M059J (cell line): ENCODE measurements around the gene MIPOL1. TPM values are rescaled to one million over a fixed set of nuclear protein-coding genes. Genes with fewer than 3 reads are reported as not detected.

Experiments used
- DNase-seq: peaks from one replicate; pipeline ENCODE4 v3.0.0-alpha.2; 2012; ENCODE audit warnings: low read depth
- total RNA-seq: library from RNA; depleted of rRNA; stranded (reverse); fragments of >200 nt; shearing (Covaris generic); gene quantifications from 2 replicates; pipeline ENCODE4 v1.2.3, GENCODE V29; 2014

The MIPOL1 gene
- total RNA-seq, 1 experiment from 2014 or later = 0.12 TPM

GRCh38 chr14:37399517-37399916, 201.8 kb downstream of the MIPOL1 start:
- DNase-seq = no peak

DNA sequence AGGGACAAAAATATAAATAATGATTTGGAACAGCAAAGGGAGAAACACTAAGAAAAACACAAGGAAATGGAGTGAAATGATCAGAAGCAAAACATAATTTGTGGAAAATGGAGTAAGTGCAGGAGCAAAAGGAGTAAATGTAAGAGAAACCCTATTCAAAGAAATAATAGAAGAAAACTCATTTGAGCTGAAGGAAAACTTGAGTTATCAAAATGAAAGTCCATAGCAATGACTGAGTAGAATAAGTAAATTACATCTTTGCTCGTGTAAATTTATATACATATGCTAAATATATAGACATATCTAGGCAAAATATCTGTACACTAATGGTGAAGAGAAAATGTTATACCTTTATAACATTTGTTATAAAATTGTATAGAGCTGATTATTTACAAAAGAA, 203.4 kb downstream of the MIPOL1 start:
- DNase-seq = no peak

DNA sequence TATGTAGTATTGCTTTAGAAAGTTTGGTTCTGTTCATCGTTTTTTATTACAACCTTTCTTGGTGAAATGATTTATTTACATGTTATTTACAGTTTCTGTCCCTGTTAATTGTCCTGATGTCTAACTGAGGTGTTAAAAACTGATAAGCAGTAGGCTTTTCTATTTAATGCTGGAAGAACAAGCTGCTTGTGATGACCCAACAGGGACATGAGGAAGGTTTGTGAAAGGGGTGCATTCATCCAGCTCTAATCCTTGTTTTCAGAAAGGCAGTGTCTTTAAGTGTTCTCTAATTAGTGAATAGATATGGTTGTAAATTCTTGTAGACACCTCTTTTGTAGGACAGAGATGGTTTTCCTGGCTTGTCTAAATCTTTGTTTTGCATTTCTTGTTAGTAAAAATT, 205.9 kb downstream of the MIPOL1 start:
- no peak for DNase-seq

- no peak for DNase-seq
Measured at GRCh38 chr14:37406095-37406494, 208.4 kb downstream of the MIPOL1 start.

DNA sequence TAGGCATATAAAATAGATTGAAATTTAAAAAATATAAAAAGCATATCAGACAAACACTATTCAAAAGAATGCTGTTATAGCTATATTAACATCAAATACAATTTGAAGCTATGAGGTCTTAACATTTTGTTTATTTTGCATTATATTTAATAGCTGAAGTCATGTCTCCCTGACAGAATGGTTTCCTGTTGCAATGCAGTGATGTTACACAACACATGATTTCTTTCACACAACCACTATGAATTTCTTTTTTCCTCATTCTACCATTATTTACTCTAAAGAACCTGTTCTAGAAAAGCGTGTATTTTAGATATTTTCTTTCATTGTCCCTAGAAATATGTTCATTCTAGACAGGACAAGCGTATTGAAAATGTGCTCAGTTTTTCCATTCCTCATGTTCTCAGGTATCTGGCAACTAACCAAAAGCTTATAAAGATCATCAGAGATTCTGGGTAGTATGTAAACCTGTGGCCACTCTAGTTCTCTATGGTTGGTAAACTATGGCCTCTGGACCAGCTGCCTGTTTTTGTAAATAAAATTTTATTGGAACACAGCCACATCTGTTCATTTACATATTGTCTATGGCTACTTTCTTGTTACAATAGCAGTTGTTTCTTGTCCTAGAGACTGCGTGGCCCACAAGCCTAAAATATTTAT, 213.5 kb downstream of the MIPOL1 start:
- DNase-seq = no peak

DNA sequence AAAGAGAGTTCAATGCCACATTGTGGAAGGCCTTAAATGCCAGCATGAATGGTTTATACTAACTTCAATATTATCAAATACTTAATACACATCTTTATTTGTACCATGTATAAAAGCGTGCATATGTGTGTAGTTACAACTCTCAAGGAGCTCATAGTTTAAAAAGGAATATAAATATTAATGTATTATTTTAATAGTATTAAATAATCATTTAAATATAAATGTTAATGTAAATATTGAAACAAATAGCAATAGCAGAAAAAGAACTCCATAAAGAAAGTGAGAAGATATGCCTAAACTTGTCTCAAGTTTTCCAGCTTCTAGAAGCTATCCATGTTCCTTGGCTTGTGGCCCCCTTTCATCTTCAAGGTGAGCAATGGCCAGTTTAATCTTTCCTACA, 215.3 kb downstream of the MIPOL1 start:
- DNase-seq = no peak

DNA sequence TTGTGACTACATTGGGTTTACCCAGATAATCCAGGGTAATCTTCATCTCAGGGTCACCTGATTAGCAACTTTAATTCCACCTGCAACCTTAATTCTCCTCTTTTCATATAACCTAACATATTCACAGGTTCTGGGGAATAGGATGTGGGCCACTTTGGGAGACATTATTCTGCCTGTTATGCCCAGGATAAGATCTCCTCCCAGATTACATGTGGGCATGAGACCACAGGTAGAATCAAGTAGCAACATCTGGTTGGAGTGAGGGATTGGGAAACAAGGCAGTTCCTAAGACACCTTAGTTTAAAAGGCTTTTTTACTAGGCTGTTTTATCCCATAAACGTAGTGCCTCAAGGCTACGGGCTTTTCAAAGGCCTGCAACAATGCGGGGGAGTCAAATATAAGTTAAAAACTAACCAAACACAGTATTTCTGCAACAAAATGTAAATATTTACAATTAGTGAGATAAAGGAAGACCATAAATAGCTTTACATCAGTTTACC, 215.8 kb downstream of the MIPOL1 start:
- no peak for DNase-seq

DNA sequence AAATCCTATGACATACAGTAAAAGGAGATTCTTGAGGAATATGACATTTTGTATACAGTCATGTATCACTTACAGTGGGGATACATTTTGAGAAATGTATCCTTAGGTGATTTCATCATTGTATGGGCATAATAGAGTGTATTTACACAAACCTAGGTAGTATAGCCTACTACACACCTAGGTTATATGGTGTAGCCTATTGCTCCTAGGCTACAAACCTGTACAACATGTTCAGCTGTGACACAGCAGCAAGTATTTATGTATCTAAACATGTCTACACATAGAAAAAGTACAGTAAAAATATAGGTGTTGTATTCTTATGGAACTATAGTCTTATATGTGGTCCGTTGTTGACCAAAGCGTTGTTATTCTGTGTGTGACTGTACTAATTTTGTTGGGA, 218.5 kb downstream of the MIPOL1 start:
- DNase-seq = no peak

DNA sequence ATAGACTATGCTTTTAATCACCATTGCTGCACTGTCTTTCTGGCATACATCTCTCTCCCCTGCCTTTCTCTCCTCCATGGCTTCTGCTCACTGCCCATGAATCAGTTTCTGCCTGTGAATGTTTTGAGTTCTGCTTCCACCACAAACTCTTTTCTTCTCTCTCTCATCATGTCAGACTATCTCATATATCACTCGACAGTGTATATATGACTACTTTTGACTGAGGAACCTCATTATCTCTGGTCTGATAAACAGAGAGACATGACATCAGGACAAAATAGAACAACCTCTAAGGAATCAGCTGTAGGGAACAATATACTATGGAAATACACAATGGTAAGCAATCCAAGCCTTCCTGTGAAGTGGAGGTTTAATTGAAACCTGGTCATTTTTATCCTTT, 219.4 kb downstream of the MIPOL1 start:
- DNase-seq = no peak

GRCh38 chr14:37417833-37418232, 220.1 kb downstream of the MIPOL1 start:
- DNase-seq = no peak

GRCh38 chr14:37420622-37421021, 222.9 kb downstream of the MIPOL1 start:
- DNase-seq = no peak

- DNase-seq = no peak
Measured at GRCh38 chr14:37422319-37422718, 224.6 kb downstream of the MIPOL1 start.

DNA sequence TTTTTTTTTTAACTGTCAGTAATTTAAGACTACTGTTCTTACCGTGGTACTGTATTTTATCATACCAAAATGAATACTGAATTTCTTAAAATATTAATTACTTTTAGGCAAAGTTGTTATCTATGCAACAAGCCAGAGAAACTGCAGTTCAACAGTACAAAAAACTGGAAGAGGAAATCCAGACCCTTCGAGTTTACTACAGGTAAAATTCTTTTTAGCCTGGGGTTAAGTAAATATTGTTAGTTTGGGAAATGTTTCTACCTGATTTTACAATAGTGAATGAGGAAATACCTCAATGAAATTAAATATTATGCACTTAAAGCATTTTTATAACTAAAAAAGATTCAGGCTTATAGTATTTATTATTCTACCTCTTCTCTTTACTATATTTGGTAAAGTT, 225.0 kb downstream of the MIPOL1 start:
- no peak for DNase-seq

DNA sequence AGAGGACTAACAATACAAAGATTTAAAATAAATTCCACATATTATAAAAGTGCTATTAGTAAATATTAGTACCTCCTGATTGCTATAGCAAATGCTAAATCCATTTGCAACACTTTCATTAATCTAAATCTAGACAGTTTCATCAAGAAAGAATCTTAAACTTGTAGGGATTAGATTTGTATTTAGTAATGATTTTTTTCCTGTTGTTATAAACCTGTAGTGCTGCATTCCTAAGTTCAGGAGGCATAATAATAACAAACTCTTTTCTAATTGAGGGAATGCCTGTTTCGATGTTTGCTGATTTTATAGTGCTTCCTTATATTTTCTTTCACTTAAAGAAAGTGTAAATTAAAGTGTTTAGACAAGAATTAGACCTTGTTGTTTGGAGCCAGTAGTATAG, 231.2 kb downstream of the MIPOL1 start:
- no peak for DNase-seq

DNA sequence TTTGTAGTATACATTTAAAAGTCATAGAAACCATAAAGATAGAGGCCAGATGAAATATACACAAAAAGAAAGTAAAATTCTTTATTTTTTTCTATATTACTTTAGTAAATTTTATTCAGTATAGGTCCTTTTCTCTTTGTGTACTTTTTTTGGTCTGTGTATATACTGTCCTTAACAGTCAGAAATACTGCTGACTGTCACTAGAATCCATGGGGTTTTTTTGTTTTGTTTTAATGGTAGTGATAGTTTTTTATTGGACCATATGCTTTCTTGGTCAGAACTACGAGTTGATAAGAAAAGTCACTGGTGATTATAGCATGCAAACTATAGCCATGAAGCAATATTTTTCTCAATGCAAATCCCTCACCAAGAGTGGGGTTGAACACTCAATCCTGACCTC, 231.9 kb downstream of the MIPOL1 start:
- no peak for DNase-seq

- DNase-seq = no peak
Measured at GRCh38 chr14:37434867-37435266, 237.1 kb downstream of the MIPOL1 start.

- DNase-seq = no peak
Measured at GRCh38 chr14:37436519-37436918, 238.8 kb downstream of the MIPOL1 start.

- no peak for DNase-seq
Measured at GRCh38 chr14:37437490-37437889, 239.8 kb downstream of the MIPOL1 start.

DNA sequence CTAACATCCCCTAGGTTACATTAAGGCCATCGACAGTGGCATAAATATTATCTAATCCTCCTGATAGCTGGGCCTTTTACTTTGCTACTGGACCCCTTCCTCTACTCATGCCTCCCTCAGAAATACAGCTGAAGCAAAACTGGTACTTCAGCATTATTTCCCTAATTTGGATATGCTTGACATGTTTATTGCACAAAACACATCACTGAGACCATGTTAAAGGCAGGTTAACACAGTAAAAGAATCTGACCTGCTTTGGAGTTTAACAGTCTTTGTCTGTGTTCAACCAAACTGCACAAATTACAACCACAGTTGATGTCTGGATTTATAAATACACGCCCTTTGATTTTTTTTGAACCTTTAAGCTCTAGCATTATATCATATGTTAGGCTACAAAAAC, 240.7 kb downstream of the MIPOL1 start:
- DNase-seq = no peak

DNA sequence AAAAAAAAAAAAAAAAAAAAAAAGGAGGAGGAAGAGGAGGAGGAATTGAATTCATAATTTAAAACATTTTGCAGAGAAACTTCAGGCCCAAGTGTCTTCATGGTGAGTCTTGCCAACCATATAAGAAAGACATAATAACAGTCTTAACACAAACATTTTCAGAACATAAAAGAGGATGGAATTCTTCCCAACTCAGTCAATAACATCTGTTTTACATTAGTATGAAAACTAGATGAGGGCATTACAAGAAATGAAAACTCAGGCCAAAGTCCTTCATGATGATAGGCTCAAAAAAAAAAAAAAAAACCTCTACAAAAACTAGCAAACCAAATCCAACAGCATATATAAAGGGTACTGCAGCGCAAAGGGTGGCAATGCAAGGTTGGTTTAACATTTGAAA, 245.7 kb downstream of the MIPOL1 start:
- DNase-seq = no peak

DNA sequence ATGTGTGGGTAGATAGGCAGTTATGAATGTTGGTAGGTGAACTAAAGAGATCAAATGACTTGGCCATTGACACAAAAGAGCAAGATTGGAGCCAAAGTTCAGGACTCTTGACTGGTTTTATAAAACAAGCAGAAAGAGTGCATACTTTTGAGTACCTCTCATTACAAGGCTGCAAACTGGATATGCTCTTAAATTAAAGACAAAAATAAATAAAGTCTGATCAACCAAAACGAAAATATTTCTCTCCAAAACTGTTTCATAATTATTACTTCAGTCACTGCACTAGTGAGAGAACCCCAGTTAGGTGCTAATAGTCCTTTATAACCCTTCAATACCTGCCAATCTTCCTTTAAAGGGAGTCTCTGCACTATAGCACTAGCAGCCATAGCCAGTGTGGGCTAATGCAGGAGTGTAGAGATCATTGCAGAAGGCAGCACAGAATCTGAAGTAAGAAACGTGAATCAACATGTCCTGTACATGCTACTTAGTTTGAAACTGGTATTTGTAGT, 250.2 kb downstream of the MIPOL1 start:
- DNase-seq = no peak

GRCh38 chr14:37452323-37452722, 254.6 kb downstream of the MIPOL1 start:
- no peak for DNase-seq

- DNase-seq = no peak
Measured at GRCh38 chr14:37453985-37454384, 256.2 kb downstream of the MIPOL1 start.

GRCh38 chr14:37457334-37457733, 259.6 kb downstream of the MIPOL1 start:
- no peak for DNase-seq
